Loucy (cell line): ENCODE data around the gene ALK.

Experiments used
- CTCF ChIP-seq: fragments of 200-600 bp; sonication (generic); conservative IDR thresholded peaks from 2 replicates; pipeline ENCODE4 v1.5.1; 2014; ENCODE audit warnings: mild to moderate bottlenecking, antibody characterized with exemption, low read length
- EZH2phosphoT487 ChIP-seq: fragments of 200-600 bp; IDR thresholded peaks from 2 replicates; pipeline ENCODE4 v1.6.1; 2018; ENCODE audit warnings: antibody characterized with exemption, mild to moderate bottlenecking, moderate library complexity, borderline replicate concordance

- no peak for TF ChIP-seq CTCF
- no peak for TF ChIP-seq EZH2phosphoT487
Measured at GRCh38 chr2:29610569-29610968, 310.8 kb downstream of the ALK start.
